ENCODE results near the gene NSFL1C.

- TF ChIP-seq RAD21 (IDR thresholded peaks at IDR 0.05; ENCODE audit: low read depth) (no peak), EGR1 (IDR thresholded peaks at IDR 0.05) (no peak), ZBTB7A (IDR thresholded peaks at IDR 0.05; ENCODE audit: low read depth) (no peak), REST (IDR thresholded peaks at IDR 0.05; ENCODE audit: low read depth) (no peak), CREB1 (IDR thresholded peaks at IDR 0.05; ENCODE audit: low read depth) (no peak), TCF12 (IDR thresholded peaks at IDR 0.05; ENCODE audit: low read depth) (no peak), NFIC (IDR thresholded peaks at IDR 0.05) (no peak), EP300 (IDR thresholded peaks at IDR 0.05; ENCODE audit: borderline replicate concordance) (no peak)
- TF ChIP-seq, protein P1, sequence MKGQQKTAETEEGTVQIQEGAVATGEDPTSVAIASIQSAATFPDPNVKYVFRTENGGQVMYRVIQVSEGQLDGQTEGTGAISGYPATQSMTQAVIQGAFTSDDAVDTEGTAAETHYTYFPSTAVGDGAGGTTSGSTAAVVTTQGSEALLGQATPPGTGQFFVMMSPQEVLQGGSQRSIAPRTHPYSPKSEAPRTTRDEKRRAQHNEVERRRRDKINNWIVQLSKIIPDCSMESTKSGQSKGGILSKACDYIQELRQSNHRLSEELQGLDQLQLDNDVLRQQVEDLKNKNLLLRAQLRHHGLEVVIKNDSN (IDR thresholded peaks at IDR 0.05) = no peak
Observed at GRCh38 chr20:1457992-1458391, 8.7 kb downstream of the NSFL1C start.
